ENCODE measurements around the gene PCDHGA8.

DNA sequence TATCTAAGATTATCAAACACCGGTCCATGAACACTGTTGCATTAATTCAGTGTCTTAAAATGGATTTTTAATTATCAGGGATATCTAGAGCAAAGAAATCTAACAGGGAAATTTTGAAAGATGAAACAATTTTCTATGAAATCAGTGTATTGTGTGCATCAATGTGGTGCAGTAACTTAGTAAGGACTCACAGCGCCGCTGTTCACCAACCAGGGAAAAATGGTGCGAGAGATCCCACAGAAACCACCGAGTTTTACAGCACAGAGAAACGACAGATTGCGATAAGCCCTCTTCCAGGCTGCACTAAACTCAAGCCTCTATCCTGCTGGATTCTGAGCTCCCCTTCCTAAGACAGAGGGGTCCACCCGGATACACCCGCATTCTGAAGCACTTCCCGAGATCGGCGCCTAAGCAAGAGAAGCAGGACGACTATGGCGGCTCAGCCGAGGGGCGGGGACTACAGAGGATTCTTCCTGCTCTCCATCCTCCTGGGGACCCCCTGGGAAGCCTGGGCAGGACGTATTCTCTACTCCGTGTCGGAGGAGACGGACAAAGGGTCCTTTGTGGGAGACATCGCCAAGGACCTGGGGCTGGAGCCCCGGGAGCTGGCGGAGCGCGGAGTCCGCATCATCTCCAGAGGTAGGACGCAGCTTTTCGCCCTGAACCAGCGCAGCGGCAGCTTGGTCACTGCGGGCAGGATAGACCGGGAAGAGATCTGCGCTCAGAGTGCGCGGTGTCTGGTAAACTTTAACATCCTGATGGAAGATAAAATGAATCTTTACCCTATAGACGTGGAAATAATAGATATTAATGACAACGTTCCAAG, 9.8 kb upstream of the PCDHGA8 start, which contains the start of gene PCDHGA7:
- TF ChIP-seq, protein P1, sequence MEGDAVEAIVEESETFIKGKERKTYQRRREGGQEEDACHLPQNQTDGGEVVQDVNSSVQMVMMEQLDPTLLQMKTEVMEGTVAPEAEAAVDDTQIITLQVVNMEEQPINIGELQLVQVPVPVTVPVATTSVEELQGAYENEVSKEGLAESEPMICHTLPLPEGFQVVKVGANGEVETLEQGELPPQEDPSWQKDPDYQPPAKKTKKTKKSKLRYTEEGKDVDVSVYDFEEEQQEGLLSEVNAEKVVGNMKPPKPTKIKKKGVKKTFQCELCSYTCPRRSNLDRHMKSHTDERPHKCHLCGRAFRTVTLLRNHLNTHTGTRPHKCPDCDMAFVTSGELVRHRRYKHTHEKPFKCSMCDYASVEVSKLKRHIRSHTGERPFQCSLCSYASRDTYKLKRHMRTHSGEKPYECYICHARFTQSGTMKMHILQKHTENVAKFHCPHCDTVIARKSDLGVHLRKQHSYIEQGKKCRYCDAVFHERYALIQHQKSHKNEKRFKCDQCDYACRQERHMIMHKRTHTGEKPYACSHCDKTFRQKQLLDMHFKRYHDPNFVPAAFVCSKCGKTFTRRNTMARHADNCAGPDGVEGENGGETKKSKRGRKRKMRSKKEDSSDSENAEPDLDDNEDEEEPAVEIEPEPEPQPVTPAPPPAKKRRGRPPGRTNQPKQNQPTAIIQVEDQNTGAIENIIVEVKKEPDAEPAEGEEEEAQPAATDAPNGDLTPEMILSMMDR (conservative IDR thresholded peaks at IDR 0.05; ENCODE audit: low read length) = peak; percentile 76
- no peak for TF ChIP-seq EZH2phosphoT487 (IDR thresholded peaks at IDR 0.05; ENCODE audit: borderline replicate concordance, low read depth, low read length)
